Smooth muscle cell (in vitro differentiated cells): ENCODE results near the gene NLN. TPM values are rescaled to one million over a fixed set of nuclear protein-coding genes. Genes with fewer than 3 reads are reported as not detected.

Experiments used
- DNase-seq: peaks from one replicate; lab custom pipeline; 2025; ENCODE audit not compliant: unreplicated experiment; lab: John Stamatoyannopoulos, UW
- H2AFZ ChIP-seq: fragments of 200-600 bp; sonication (generic); 2 replicates; pipeline ENCODE4 v1.6.0; 2016; ENCODE audit warnings: antibody characterized with exemption, low read depth, mild to moderate bottlenecking
- H3F3A ChIP-seq: fragments of 200-600 bp; sonication (generic); 2 replicates; pipeline ENCODE4 v1.6.0; 2017; ENCODE audit warnings: antibody characterized with exemption, low read depth
- H3K27ac ChIP-seq: fragments of 200-600 bp; sonication (generic); 2 replicates; pipeline ENCODE4 v1.5.1; 2016; ENCODE audit warnings: low read depth, mild to moderate bottlenecking
- H3K27me3 ChIP-seq: fragments of 200-600 bp; sonication (generic); 2 replicates; pipeline ENCODE4 v1.6.1; 2016; ENCODE audit warnings: low read depth, mild to moderate bottlenecking
- H3K36me3 ChIP-seq: fragments of 200-600 bp; sonication (generic); 2 replicates; pipeline ENCODE4 v1.5.1; 2016; ENCODE audit warnings: low read depth
- H3K4me1 ChIP-seq: fragments of 200-600 bp; sonication (generic); 2 replicates; pipeline ENCODE4 v1.5.1; 2016; ENCODE audit warnings: low read depth
- H3K4me2 ChIP-seq: fragments of 200-600 bp; sonication (generic); 2 replicates; pipeline ENCODE4 v1.6.0; 2016; ENCODE audit warnings: mild to moderate bottlenecking
- H3K4me3 ChIP-seq: fragments of 200-600 bp; sonication (generic); 2 replicates; pipeline ENCODE4 v1.5.1; 2016; ENCODE audit warnings: mild to moderate bottlenecking
- H3K79me2 ChIP-seq: fragments of 200-600 bp; sonication (generic); 2 replicates; pipeline ENCODE4 v1.6.0; 2016; ENCODE audit warnings: low read depth, mild to moderate bottlenecking
- H3K9ac ChIP-seq: fragments of 200-600 bp; sonication (generic); 2 replicates; pipeline ENCODE4 v1.6.0; 2016; ENCODE audit warnings: low read depth
- H3K9me3 ChIP-seq: fragments of 200-600 bp; sonication (generic); replicated peaks from 2 replicates; pipeline ENCODE4 v1.5.1; 2016; ENCODE audit warnings: low read depth
- H4K20me1 ChIP-seq: fragments of 200-600 bp; sonication (generic); 2 replicates; pipeline ENCODE4 v1.6.0; 2016; ENCODE audit warnings: low read depth
- CTCF ChIP-seq: fragments of 200-600 bp; sonication (generic); IDR thresholded peaks from 2 replicates; pipeline ENCODE4 v1.5.1; 2017; ENCODE audit warnings: borderline replicate concordance, mild to moderate bottlenecking, antibody characterized with exemption; ENCODE audit not compliant: insufficient read depth, poor library complexity, severe bottlenecking
- WGBS: methylation state at CpG from one replicate; pipeline ENCODE4 v1.1.7; 2016; ENCODE audit warnings: low lambda C conversion rate; 5-methylcytosine and 5-hydroxymethylcytosine counted together
- polyA plus RNA-seq: library from polyadenylated mRNA; unstranded; fragments of >200 nt; fragmentation: Nextera tagmentation; extraction: Ambion mirVana; gene quantifications from 2 replicates; pipeline ENCODE4 v1.2.1, GENCODE V29; 2016
- total RNA-seq: library from RNA; depleted of rRNA; stranded (reverse); fragments of >200 nt; gene quantifications from 2 replicates; pipeline ENCODE4 v1.2.3, GENCODE V29; 2014

Gene NLN
- total and polyA plus RNA-seq, 2 experiments from 2014 or later, result 31.9 to 33.6 TPM

DNA sequence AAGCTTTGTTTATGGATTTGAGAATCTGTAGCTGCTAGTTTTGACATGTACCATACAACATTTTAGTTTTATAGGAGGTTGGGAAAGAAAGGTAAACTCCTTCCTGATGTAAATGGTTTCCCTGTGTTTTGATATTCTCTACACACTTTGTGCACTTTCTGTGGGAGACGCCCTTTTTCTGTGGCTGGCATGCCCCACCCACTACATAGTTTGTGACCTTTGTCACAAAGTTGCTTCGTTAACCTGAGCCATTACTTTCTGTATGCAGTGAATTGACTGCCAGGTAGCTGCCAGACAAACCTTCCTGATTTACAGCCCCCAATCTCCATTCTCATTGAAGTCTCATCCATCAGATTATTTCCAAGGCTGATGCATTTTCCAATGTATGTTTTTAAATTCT, 90.6 kb downstream of the NLN start:
- H2AFZ ChIP-seq, result no peak overlapping the region
- no peaks in the 10 kb centered on the region for H3K27me3 ChIP-seq
- H3K4me3 ChIP-seq, result no peak overlapping the region
- H3K4me2 ChIP-seq, result no peak overlapping the region
- no peak overlapping the region for H3K9ac ChIP-seq
- no peaks in the 10 kb centered on the region for H3K36me3 ChIP-seq
- H3K79me2 ChIP-seq, result no peaks in the 10 kb centered on the region
- H3K27ac ChIP-seq, result peak overlapping the region; percentile 0
- WGBS, result 88% methylated on average over 2 of the region's 2 CpGs
- H3K9me3 ChIP-seq, result no peaks in the 10 kb centered on the region
- peaks cover 3% of the 10 kb centered on the region for H3K4me1 ChIP-seq
- no peak for TF ChIP-seq CTCF
- H3F3A ChIP-seq, result no peaks in the 10 kb centered on the region
- DNase-seq, result no peak
- no peaks in the 10 kb centered on the region for H4K20me1 ChIP-seq

DNA sequence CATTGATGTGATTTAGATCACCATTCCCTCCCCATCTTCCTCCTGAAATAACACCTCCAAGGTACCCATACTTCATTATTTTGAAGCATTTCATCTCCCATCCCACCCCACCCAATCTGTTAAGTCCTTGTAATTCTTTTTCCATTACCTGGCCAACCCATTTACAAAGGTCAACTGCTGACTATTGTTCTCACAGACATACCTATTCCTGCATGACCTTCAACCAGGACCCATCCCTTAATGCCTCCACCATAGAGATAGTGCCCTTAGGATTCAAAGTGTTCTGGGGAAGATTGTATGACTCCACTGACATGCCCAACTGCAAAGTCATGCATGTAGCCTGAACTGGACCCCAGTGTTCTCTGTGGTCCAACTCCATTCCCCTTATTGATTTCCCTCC, 91.2 kb downstream of the NLN start:
- H3K9ac ChIP-seq, result no peak overlapping the region
- H3F3A ChIP-seq, result no peaks in the 10 kb centered on the region
- no peak overlapping the region for H3K4me3 ChIP-seq
- H3K9me3 ChIP-seq, result no peaks in the 10 kb centered on the region
- no peak for DNase-seq
- no peaks in the 10 kb centered on the region for H3K36me3 ChIP-seq
- H3K4me2 ChIP-seq, result no peak overlapping the region
- no peak for TF ChIP-seq CTCF
- no peaks in the 10 kb centered on the region for H3K27me3 ChIP-seq
- no peak overlapping the region for H3K27ac ChIP-seq
- H3K79me2 ChIP-seq, result no peaks in the 10 kb centered on the region
- H4K20me1 ChIP-seq, result no peaks in the 10 kb centered on the region
- no peak overlapping the region for H2AFZ ChIP-seq
- peaks cover 8% of the 10 kb centered on the region for H3K4me1 ChIP-seq

- Histone ChIP-seq H3K79me2 (no peaks in the 10 kb centered on the region), H3K4me1 (peaks cover 9% of the 10 kb centered on the region), H3K9ac (no peak overlapping the region), H3F3A (no peaks in the 10 kb centered on the region), H2AFZ (no peak overlapping the region), H3K4me3 (no peak overlapping the region), H3K9me3 (no peaks in the 10 kb centered on the region), H4K20me1 (no peaks in the 10 kb centered on the region), H3K4me2 (no peak overlapping the region), H3K27ac (no peak overlapping the region), H3K27me3 (no peaks in the 10 kb centered on the region), H3K36me3 (no peaks in the 10 kb centered on the region)
- WGBS, result 100% methylated on average over 1 of the region's 1 CpG
- no peak for DNase-seq
- TF ChIP-seq CTCF, result no peak
These were observed 93.2 kb downstream of the NLN start for GRCh38 chr5:65815161-65815560.

DNA sequence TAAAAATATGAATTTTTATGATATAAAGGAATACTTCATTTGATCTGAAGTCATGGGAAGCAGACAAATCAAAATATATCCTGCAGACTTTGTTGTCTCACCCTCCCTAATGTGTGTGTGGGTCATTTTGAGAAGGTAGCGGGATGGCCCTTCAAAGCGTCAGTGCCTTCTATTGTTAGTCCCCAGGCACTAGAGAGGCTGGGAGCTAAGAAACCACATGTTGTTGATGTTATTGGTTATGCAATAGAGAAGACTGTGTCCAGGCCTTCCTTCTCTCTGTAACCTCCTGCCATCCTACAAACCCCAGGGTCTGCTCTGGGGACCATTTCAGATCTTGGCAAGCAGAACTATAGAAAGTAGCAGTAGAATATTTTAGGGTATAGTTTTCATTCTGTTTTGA, 94.7 kb downstream of the NLN start:
- Histone ChIP-seq H3K9ac (no peak overlapping the region), H4K20me1 (no peaks in the 10 kb centered on the region), H3K9me3 (no peaks in the 10 kb centered on the region), H3K27ac (no peak overlapping the region), H3K4me1 (peaks cover 9% of the 10 kb centered on the region), H2AFZ (no peak overlapping the region), H3K4me3 (no peak overlapping the region), H3F3A (no peaks in the 10 kb centered on the region), H3K79me2 (no peaks in the 10 kb centered on the region), H3K27me3 (no peaks in the 10 kb centered on the region), H3K4me2 (no peak overlapping the region), H3K36me3 (no peaks in the 10 kb centered on the region)
- 98% methylated on average over 2 of the region's 2 CpGs for WGBS
- no peak for TF ChIP-seq CTCF
- no peak for DNase-seq
